Lower lobe of right lung (tissue), 2 donors: ENCODE data around the gene SHISA6. TPM values are rescaled to one million over a fixed set of nuclear protein-coding genes. Genes with fewer than 3 reads are reported as not detected.

Experiments used
- ATAC-seq, 2 donors: fragments of 200-7000 bp; cut with Tn5 transposase; one replicate each; pipeline ENCODE4 v1.9.1; 2020 to 2022; ENCODE audit warnings: mild to moderate bottlenecking in 2 of 2, moderate library complexity in 2 of 2
- DNase-seq: peaks from one replicate; pipeline ENCODE4 v3.0.0-alpha.2; 2020
- H3K27ac ChIP-seq: fragments of 200-600 bp; one replicate; pipeline ENCODE4 v1.8.0; 2022
- H3K27me3 ChIP-seq: fragments of 200-600 bp; one replicate; pipeline ENCODE4 v1.8.0; 2022; ENCODE audit warnings: low read depth
- H3K36me3 ChIP-seq: fragments of 200-600 bp; one replicate; pipeline ENCODE4 v1.8.0; 2022; ENCODE audit warnings: mild to moderate bottlenecking
- H3K4me1 ChIP-seq: fragments of 200-600 bp; one replicate; pipeline ENCODE4 v1.8.0; 2022
- H3K4me3 ChIP-seq: fragments of 200-600 bp; one replicate; pipeline ENCODE4 v1.8.0; 2022; ENCODE audit warnings: mild to moderate bottlenecking
- H3K9me3 ChIP-seq: fragments of 200-600 bp; one replicate; pipeline ENCODE4 v1.8.0; 2022
- CTCF ChIP-seq: fragments of 200-600 bp; IDR thresholded peaks from one replicate; pipeline ENCODE4 v1.8.0; 2022; ENCODE audit warnings: antibody characterized with exemption, mild to moderate bottlenecking
- intact Hi-C: fragments of 100-400 bp; cut with DNase I; formaldehyde crosslinking; loops from one replicate; pipeline ENCODE4 v1.11.0; 2022
- long read RNA-seq: library from polyadenylated mRNA; unstranded; transcript quantifications from one replicate; pipeline ENCODE4 v2.0.0, GENCODE V29; 2021
- total RNA-seq: library from RNA; stranded (reverse); fragmentation: NEBNext Ultra II Directional; extraction: Animal tissue kit (Norgen Biotek cat#: 25700); gene quantifications from one replicate; pipeline ENCODE4 v1.2.1, GENCODE V29; 2021
- donor health status: DM: no; HTN: yes; CAD: no; lungs with severe emphysema.

The SHISA6 gene
- total RNA-seq, result 0.44 TPM
- long read RNA-seq, partial matches to known transcripts, result 0 of 1 reads
- long read RNA-seq, other reads (novel, unspliced or antisense), result 1 of 1 reads

- H3K4me1 ChIP-seq, result no peaks in the 10 kb centered on the region
- no peak for TF ChIP-seq CTCF
- ATAC-seq, result no peak
- no peaks in the 10 kb centered on the region for H3K36me3 ChIP-seq
- no peak for DNase-seq
- no peaks in the 10 kb centered on the region for H3K9me3 ChIP-seq
- H3K27me3 ChIP-seq, result peaks cover 56% of the 10 kb centered on the region
- intact Hi-C loops, result no loop called here
- peak within 1 kb of the TSS; percentile 46 for H3K4me3 ChIP-seq
- H3K27ac ChIP-seq, result no peak within 1 kb of the TSS
These were observed at the start of gene SHISA6 for GRCh38 chr17:11240841-11241610. Gene SHISA6, plus strand, starts transcription at chr17:11241213.

- no peaks in the 10 kb centered on the region for H3K36me3 ChIP-seq
- DNase-seq (no peak), ATAC-seq (no peak)
- H3K9me3 ChIP-seq, result no peaks in the 10 kb centered on the region
- TF ChIP-seq CTCF, result no peak
- H3K4me1 ChIP-seq, result no peaks in the 10 kb centered on the region
- H3K27me3 ChIP-seq, result no peaks in the 10 kb centered on the region
- no peak overlapping the region for H3K27ac ChIP-seq
- intact Hi-C loops, result no loop called here
- H3K4me3 ChIP-seq, result no peak overlapping the region
These were observed 45.2 kb upstream of the SHISA6 start for GRCh38 chr17:11195801-11196200.

GRCh38 chr17:11204991-11205390, 36.0 kb upstream of the SHISA6 start:
- H3K9me3 ChIP-seq, result no peaks in the 10 kb centered on the region
- no peaks in the 10 kb centered on the region for H3K27me3 ChIP-seq
- intact Hi-C loops, result no loop called here
- ATAC-seq, result no peak
- no peak for DNase-seq
- no peaks in the 10 kb centered on the region for H3K4me1 ChIP-seq
- TF ChIP-seq CTCF, result no peak
- no peak overlapping the region for H3K27ac ChIP-seq
- H3K4me3 ChIP-seq, result no peak overlapping the region
- H3K36me3 ChIP-seq, result no peaks in the 10 kb centered on the region

- H3K9me3 ChIP-seq, result no peaks in the 10 kb centered on the region
- ATAC-seq (no peak), DNase-seq (no peak)
- no peak overlapping the region for H3K27ac ChIP-seq
- intact Hi-C loops, result no loop called here
- H3K36me3 ChIP-seq, result no peaks in the 10 kb centered on the region
- no peaks in the 10 kb centered on the region for H3K4me1 ChIP-seq
- no peaks in the 10 kb centered on the region for H3K27me3 ChIP-seq
- no peak overlapping the region for H3K4me3 ChIP-seq
- TF ChIP-seq CTCF, result no peak
These were observed 35.4 kb upstream of the SHISA6 start for GRCh38 chr17:11205659-11206058.

GRCh38 chr17:11209906-11210305, 31.1 kb upstream of the SHISA6 start:
- Histone ChIP-seq H3K27me3 (no peaks in the 10 kb centered on the region), H3K4me3 (no peak overlapping the region), H3K36me3 (no peaks in the 10 kb centered on the region), H3K27ac (no peak overlapping the region), H3K9me3 (no peaks in the 10 kb centered on the region), H3K4me1 (no peaks in the 10 kb centered on the region)
- no peak for ATAC-seq
- DNase-seq, result no peak
- intact Hi-C loops, result no loop called here
- no peak for TF ChIP-seq CTCF
